Esophagus squamous epithelium (tissue), 4 donors: ENCODE measurements around the gene AMPD2.

Source experiments
- POLR2A ChIP-seq, 4 donors: fragments of 450-650 bp; IDR thresholded peaks; one replicate each; pipeline ENCODE4 v1.6.1; 2017; ENCODE audit warnings: antibody characterized with exemption in 4 of 4, mild to moderate bottlenecking in 4 of 4, moderate library complexity in 3 of 4
- TF ChIP-seq, protein P1 (sequence below), 6 experiments: fragments of 450-650 bp in 4 of 6; fragments of 200-600 bp in 2 of 6; sonication (generic) in 2 of 6; IDR thresholded peaks; one replicate each; pipeline ENCODE4 v1.5.1; 2016 to 2019; ENCODE audit warnings: antibody characterized with exemption in 6 of 6, mild to moderate bottlenecking in 4 of 6, moderate library complexity in 4 of 6

DNA sequence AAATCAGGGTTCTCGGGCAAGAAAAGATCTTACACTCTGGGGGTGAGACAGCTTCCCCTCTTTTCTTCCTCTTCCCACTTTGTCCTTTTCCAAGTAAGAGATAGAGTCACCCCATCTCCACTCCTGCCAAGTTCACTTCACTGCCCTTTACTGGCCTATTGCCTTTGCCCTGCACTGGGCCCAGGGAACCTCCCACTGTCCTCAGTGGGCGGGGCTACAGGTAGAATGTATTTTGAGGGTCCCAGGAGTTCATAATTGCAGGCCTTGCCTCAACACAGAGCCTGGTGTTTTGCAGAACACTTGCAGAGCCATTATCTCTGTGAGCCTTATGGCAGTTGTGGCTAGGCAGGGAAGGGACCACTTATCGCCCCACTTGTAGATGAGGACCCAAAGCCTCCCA is 3.3 kb downstream of the AMPD2 start:
- TF ChIP-seq, protein P1, sequence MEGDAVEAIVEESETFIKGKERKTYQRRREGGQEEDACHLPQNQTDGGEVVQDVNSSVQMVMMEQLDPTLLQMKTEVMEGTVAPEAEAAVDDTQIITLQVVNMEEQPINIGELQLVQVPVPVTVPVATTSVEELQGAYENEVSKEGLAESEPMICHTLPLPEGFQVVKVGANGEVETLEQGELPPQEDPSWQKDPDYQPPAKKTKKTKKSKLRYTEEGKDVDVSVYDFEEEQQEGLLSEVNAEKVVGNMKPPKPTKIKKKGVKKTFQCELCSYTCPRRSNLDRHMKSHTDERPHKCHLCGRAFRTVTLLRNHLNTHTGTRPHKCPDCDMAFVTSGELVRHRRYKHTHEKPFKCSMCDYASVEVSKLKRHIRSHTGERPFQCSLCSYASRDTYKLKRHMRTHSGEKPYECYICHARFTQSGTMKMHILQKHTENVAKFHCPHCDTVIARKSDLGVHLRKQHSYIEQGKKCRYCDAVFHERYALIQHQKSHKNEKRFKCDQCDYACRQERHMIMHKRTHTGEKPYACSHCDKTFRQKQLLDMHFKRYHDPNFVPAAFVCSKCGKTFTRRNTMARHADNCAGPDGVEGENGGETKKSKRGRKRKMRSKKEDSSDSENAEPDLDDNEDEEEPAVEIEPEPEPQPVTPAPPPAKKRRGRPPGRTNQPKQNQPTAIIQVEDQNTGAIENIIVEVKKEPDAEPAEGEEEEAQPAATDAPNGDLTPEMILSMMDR (IDR thresholded peaks at IDR 0.05) = no peak
- TF ChIP-seq POLR2A (IDR thresholded peaks at IDR 0.05) = no peak
